Measurements from ENCODE around the gene TIAM2.

GRCh38 chr6:155011809-155012291 is 16.7 kb downstream of the TIAM2 start:
- TF ChIP-seq, protein P1, sequence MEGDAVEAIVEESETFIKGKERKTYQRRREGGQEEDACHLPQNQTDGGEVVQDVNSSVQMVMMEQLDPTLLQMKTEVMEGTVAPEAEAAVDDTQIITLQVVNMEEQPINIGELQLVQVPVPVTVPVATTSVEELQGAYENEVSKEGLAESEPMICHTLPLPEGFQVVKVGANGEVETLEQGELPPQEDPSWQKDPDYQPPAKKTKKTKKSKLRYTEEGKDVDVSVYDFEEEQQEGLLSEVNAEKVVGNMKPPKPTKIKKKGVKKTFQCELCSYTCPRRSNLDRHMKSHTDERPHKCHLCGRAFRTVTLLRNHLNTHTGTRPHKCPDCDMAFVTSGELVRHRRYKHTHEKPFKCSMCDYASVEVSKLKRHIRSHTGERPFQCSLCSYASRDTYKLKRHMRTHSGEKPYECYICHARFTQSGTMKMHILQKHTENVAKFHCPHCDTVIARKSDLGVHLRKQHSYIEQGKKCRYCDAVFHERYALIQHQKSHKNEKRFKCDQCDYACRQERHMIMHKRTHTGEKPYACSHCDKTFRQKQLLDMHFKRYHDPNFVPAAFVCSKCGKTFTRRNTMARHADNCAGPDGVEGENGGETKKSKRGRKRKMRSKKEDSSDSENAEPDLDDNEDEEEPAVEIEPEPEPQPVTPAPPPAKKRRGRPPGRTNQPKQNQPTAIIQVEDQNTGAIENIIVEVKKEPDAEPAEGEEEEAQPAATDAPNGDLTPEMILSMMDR (IDR thresholded peaks at IDR 0.05): no peak
- TF ChIP-seq POLR2A (IDR thresholded peaks at IDR 0.05): no peak
